ENCODE results near the gene NUP153. TPM values are rescaled to one million over a fixed set of nuclear protein-coding genes. Genes with fewer than 3 reads are reported as not detected.
A peak's percentile ranks its signal among the peaks of the same experiment; 100 is the strongest.

The NUP153 gene
- total and polyA plus RNA-seq, 2 of the 8 experiments (the other 6 are each of a cell fraction or from before 2014, with no cell fraction given): 47.0 to 84.8 TPM

- TF ChIP-seq CHD7 (IDR thresholded peaks at IDR 0.05; ENCODE audit: insufficient replicate concordance, low read length) (peak; percentile 19), RAD21 (IDR thresholded peaks at IDR 0.05 in 1 of 2, conservative IDR thresholded peaks at IDR 0.05 in 1 of 2; ENCODE audit: low read depth in 2 of 2, low read length in 2 of 2) (peak; percentile 88 to 92)
These were observed 122.4 kb downstream of the NUP153 start (continued) for GRCh38 chr6:17584241-17584803.
